NCI-H748 (cell line): ENCODE results near the gene POGLUT3.
A peak's percentile ranks its signal among the peaks of the same experiment; 100 is the strongest.

Source experiments
- DNase-seq: peaks from one replicate; lab custom pipeline; 2025; ENCODE audit not compliant: unreplicated experiment; lab: John Stamatoyannopoulos, UW

The POGLUT3 gene

GRCh38 chr11:108500721-108501120 is 2.5 kb upstream of the POGLUT3 start:
- DNase-seq = no peak

GRCh38 chr11:108500169-108500568 is 2.0 kb upstream of the POGLUT3 start:
- no peak for DNase-seq

GRCh38 chr11:108498816-108499408 is 728 bp upstream of the POGLUT3 start:
- DNase-seq = no peak

GRCh38 chr11:108497317-108498045 is 703 bp downstream of the POGLUT3 start:
- peak; percentile 80 for DNase-seq

- no peak for DNase-seq
These were observed 1.4 kb downstream of the POGLUT3 start for GRCh38 chr11:108496643-108497256.

GRCh38 chr11:108495326-108495725 is 2.9 kb downstream of the POGLUT3 start:
- no peak for DNase-seq

- DNase-seq = peak; percentile 21
These were observed 4.0 kb downstream of the POGLUT3 start for GRCh38 chr11:108494182-108494581.

- DNase-seq = no peak
These were observed 6.2 kb downstream of the POGLUT3 start for GRCh38 chr11:108491936-108492335.

GRCh38 chr11:108486828-108487227 is 11.4 kb downstream of the POGLUT3 start:
- no peak for DNase-seq

GRCh38 chr11:108486331-108486730 is 11.9 kb downstream of the POGLUT3 start:
- DNase-seq = no peak

GRCh38 chr11:108483163-108483562 is 15.0 kb downstream of the POGLUT3 start:
- DNase-seq = no peak

- no peak for DNase-seq
These were observed 23.3 kb downstream of the POGLUT3 start for GRCh38 chr11:108474664-108475463.

- DNase-seq = no peak
These were observed 25.5 kb downstream of the POGLUT3 start for GRCh38 chr11:108472681-108473080.

- no peak for DNase-seq
These were observed 29.7 kb downstream of the POGLUT3 start for GRCh38 chr11:108468478-108468864.

- DNase-seq = peak; percentile 94
These were observed 30.9 kb downstream of the POGLUT3 start, which contains the start of gene C11orf65 for GRCh38 chr11:108467091-108467823. C11orf65 (minus strand) TSS chr11:108467529; CDS start chr11:108461559, 5,970 bp downstream.

- no peak for DNase-seq
These were observed 31.8 kb downstream of the POGLUT3 start for GRCh38 chr11:108466405-108466804.

- DNase-seq = no peak
These were observed 44.9 kb downstream of the POGLUT3 start for GRCh38 chr11:108453207-108453835.
